DMS 273 treated with DMSO at 0.1 percent for 48 hours (cell line): ENCODE results near the gene ZNF467.

Experiments used
- DNase-seq: peaks from one replicate; lab custom pipeline; 2025; lab: John Stamatoyannopoulos, UW

The ZNF467 gene

GRCh38 chr7:149785983-149786382, 12.6 kb upstream of the ZNF467 start:
- no peak for DNase-seq

- DNase-seq, result no peak
Measured at GRCh38 chr7:149785402-149785801, 12.0 kb upstream of the ZNF467 start.

DNA sequence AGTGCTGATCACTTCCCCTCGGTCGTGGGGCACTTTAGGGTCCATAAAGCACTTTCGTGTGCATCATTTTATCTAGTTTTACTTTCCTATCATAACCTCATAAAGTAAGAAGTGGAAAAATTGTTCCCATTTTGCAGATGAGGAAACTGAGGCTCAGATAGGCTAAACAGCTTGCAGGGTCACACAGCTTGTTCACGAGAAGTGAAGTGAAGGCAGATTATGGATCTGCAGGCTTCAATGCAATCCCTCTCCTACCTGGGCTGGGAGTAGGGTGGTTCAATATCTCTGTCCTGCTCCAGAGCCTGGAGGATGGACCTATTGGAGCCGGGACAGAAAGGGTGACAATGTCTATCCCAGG, 10.8 kb upstream of the ZNF467 start:
- no peak for DNase-seq

GRCh38 chr7:149783386-149784250, 10.2 kb upstream of the ZNF467 start:
- no peak for DNase-seq

DNA sequence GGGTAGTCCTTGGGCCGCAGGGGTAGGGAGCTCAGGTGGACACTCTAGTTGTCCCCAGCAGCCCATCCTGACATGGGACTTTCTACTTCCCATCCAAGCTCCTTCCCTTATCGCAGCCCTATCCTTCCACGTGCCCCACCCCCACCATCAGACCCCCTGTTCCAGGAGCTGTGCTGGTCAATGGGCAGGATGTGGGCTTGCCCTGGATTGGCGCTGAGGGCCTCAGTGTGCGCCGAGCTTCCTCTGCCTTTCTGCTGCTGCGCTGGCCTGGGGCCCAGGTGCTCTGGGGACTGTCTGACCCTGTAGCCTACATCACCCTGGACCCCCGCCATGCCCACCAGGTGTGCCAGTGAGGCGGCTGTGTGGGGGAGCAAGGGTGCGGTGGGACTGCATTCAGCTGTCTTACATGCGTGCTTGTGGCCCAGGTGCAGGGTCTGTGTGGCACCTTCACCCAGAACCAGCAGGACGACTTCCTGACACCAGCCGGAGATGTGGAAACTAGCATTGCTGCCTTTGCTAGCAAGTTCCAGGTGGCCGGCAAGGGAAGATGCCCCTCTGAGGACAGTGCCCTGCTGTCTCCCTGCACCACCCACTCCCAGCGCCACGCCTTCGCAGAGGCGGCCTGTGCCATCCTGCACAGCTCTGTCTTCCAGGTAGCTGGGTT, 9.4 kb upstream of the ZNF467 start:
- DNase-seq, result no peak

DNA sequence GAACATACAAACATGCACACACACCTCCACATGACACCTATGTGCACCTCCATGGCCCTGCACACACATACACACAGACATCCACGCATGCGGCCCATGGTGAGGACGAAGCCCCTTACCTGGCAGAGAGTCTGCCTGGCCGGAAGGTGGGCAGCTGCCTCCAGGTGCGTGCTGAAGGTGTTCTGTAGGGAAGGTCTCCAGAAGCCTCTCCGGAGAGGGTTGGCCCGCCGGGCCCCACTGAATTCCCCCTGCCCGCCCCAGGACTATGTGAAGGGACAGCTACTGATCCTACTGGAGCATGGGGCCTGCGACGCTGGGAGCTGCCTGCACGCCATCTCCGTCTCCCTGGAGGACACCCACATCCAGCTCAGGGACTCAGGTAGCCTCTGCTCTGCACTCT, 8.5 kb upstream of the ZNF467 start:
- DNase-seq, result no peak

- DNase-seq, result no peak
Measured at GRCh38 chr7:149780636-149781419, 7.4 kb upstream of the ZNF467 start.

- no peak for DNase-seq
Measured at GRCh38 chr7:149780056-149780455, 6.7 kb upstream of the ZNF467 start.

DNA sequence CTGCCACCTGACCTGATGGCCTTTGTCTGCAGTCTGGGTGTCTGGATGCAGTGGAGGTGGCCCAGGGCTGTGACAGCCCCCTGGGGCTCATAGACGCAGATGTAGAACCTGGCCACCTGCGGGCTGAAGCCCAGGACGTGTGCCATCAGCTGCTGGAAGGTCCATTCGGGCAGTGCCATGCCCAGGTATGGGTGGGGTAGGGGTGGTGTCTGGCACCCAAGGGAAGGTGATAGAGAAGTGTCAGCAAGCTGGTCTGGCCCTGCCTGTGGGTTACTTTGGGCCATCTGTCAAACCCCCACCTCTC, 6.1 kb upstream of the ZNF467 start:
- DNase-seq, result no peak

DNA sequence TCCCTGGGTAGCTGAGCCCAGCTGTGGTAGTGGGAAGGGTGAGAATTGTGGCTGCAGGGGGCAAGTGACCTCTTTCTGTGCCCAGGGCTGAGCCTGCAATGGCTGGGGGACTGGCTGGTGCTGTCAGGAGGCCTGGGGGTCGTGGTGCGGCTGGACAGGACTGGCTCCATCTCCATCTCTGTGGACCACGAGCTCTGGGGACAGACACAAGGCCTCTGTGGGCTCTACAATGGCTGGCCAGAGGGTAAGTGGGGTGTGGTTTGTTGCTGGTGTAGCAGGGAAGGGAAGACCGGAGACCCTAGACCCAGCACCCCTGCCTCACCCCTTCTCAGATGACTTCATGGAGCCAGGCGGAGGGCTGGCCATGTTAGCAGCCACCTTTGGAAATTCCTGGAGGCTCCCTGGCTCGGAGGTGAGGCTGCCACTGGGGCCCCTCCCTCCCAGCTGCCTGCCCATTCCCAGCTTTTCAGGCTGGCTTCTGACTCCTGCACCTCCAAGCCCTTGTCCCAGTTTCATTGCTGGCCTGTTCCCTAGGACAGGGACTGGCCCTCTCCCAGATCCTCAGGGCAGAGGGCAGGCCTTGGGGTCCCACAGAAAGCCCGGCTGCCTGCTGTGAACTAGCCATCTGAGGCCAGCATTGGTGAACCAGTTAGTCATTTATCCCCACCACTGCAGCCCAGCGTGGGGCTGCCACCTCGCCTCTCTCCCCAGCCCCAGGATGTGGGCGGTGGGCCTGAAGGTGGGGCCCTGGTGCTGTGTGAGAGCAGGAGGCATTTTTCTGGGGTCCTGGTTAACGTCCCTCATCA, 5.5 kb upstream of the ZNF467 start:
- no peak for DNase-seq

- no peak for DNase-seq
Measured at GRCh38 chr7:149778327-149778637, 4.9 kb upstream of the ZNF467 start.

- DNase-seq, result no peak
Measured at GRCh38 chr7:149777551-149778326, 4.4 kb upstream of the ZNF467 start.

DNA sequence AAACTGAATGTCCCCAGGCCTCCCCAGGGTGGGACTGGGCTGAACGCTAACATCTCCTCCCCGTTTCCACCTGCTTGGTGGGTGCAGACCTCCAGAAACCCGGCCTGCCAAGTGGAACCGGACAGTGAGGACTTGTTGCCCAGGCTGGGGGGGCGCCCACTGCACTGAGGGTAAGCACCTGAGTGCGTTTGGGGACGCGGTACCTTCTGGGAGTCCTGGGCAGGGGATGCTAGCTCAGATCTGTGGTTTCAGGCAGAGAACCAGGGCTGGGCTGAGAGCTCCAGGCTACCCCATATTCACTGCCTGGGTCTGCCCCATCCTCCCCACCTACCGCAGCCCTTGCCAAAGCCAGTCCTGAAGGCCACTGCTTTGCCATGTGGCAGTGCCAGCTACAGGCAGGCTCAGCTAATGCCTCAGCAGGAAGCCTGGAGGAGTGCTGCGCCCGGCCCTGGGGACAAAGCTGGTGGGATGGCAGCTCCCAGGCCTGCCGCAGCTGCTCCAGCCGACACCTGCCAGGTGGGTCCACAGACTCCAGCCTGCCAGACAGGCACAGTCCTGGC, 3.5 kb upstream of the ZNF467 start:
- DNase-seq, result no peak

DNA sequence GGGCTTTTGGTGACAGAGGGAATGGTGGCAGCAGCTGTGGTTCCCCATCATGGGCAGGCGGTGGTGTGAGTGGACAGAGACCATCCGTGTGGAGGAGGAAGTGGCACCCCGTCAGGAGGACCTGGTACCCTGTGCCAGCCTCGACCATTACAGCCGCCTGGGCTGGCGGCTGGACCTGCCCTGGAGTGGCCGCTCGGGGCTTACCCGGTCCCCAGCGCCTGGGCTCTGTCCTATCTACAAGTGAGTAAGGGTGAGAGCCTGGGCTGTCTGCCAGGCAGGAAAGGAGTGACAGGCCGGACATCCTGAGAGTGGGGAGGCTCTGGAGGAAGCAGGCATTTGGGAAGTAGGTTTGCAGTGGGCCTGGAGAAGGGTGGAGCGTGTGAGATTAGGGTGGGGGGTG, 2.9 kb upstream of the ZNF467 start:
- DNase-seq, result no peak

DNA sequence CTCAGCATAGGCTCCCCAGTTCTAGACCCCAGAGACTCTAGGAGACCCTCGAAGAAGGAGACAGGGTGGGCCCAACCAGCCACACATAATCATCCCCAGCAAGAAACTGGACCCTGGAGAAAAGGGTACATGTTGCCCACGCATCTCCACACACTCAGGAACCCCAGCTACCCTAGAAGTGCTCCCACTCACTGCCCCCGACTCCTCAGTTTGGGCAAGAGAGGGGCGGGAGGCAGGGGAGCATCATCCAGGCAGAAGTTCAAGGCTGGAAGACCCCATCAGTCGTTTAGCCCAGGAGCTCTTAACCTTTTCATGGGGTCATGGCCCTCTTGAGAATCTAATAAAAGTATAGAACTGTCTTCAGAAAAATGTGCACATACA, 1.8 kb upstream of the ZNF467 start:
- DNase-seq, result no peak

GRCh38 chr7:149774237-149775175, 1.1 kb upstream of the ZNF467 start:
- no peak for DNase-seq

DNA sequence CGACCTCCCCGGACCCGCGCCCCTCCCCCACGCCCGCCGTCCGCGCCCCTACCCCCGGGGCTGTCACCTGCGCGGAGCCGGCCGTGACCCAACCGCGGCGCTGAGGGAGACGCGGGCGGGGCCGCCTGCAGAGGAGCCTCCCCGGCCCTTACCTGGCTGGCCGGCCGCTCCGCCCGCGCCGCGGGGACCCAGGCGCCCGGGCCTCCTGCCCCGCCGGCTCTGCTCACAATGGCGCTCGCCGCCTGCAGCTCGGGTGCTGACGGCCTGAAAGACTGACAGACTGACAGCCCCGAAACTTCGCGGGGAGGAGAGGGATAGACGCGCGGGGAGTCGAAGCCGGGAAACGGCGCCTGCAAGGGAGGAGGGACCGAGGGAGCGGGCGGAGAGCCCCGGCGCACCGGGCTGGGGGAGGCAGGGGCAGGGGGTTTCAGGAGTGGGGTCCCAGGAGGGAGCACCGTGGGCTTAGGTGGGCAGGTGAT, 393 bp downstream of the ZNF467 start:
- no peak for DNase-seq

DNA sequence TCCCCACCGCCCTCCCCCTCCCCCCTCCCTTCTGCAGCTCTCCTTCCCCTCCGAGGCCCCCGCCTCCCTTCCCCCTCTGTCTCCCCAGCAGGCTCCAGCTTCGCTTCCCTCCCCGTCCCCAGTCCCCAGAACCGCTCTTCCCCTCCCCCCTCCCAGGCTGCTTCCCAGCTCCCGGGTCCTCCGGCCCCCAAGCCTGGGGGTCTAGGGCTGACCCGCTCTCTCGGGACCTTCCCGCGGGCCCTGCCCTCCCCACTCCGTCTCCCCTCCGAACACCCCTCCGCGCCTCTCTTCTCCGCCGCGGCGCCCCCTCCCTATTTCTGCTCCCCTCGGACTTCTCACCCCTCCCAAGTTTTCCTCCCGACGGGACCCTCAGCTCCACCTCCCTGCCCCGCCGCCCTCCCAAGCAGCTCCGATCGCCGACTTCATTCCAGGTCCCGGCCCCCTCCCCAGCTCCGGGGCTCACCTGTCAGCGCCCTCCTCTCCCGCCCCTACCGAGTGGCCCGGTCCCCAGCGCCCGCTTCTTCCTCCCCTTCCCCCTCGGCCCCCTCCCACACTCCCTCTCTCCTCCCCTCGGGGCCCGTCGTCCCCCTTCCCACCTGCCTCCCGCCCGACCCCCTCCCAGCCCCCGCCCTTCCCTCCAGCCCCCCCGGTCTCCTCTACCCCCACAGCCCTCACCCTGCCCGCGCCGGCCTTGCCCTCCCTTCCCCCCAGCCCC, 990 bp downstream of the ZNF467 start:
- no peak for DNase-seq

DNA sequence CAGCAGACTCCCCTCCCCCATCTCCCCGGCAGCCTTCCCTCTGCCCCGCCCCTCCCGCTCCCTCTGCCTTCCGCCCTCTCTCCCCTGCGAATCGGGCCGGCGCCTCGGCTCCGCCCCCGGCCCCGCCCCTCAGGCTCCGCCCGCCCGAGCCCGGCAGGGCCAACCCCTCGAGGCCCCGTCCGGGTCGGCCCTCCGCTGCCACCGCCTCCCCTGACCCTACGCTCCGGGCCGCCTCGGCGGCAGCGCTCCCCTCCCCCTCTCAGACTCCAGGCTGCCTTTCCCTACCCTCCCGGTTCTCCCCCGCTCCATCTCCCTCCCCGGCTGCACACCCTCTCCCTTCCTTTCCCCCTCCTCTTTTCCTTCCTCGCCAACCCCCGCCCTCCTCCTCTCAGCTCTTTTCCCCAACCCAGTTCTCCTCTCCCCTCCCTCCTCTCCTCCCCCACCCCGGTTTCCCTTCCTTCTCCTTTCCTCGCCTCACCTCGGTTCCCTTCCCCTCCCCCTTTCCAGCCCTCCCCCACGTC, 1.6 kb downstream of the ZNF467 start:
- DNase-seq, result peak; percentile 44
